KOPT-K1 (cell line): ENCODE measurements around the gene ARSI.

Experiments used
- H3K27ac ChIP-seq: fragments of 200-600 bp; sonication (generic); 2 replicates; pipeline ENCODE4 v1.5.1; 2016; ENCODE audit warnings: antibody characterized with exemption, mild to moderate bottlenecking, low read depth, low read length; ENCODE audit not compliant: poor library complexity, severe bottlenecking
- H3K36me3 ChIP-seq: fragments of 200-600 bp; sonication (generic); 2 replicates; pipeline ENCODE4 v1.5.1; 2017; ENCODE audit warnings: antibody characterized with exemption, mild to moderate bottlenecking, low read length, moderate library complexity; ENCODE audit not compliant: insufficient read depth
- H3K9me3 ChIP-seq: fragments of 200-600 bp; sonication (generic); 2 replicates; pipeline ENCODE4 v1.5.1; 2017; ENCODE audit warnings: antibody characterized with exemption, low read length, mild to moderate bottlenecking; ENCODE audit not compliant: insufficient read depth, poor library complexity, severe bottlenecking

ARSI gene

DNA sequence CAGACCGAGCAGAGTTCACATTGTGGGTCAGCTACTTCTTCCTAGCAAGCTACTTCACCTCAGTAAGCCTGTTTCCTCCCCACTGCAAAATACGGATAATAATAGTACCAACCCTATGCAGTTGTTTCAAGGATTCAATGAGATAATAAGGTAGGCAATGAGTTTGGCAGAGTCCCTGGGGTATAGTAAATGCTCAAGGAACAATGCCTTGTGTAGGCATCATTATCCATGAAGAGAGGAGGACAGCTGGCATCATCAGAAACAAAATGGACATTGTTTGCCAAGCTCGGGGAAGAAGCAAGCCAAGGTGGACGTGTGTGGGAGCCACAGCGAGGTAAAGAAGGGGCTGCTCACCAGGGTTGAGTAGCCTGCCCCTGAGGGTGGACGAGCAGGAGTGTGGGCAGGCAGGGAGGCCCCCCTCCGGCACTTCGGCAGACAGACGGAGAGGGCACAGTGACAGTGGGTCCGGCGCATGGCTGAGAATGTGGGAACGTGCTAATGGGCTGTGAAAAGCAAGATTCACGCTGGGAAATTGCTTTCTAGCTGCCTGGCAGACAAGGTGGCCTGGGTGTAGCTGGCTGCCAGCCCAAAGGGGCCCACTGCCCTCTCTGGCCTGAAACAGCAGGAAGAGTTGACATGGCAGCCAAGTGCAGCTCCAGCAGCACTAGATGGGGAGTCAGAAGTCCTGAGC is 23.2 kb downstream of the ARSI start:
- Histone ChIP-seq H3K9me3 (no peaks in the 10 kb centered on the region), H3K36me3 (no peaks in the 10 kb centered on the region), H3K27ac (no peak overlapping the region)

GRCh38 chr5:150278916-150279315 is 23.8 kb downstream of the ARSI start:
- no peaks in the 10 kb centered on the region for H3K9me3 ChIP-seq
- no peaks in the 10 kb centered on the region for H3K36me3 ChIP-seq
- no peak overlapping the region for H3K27ac ChIP-seq

DNA sequence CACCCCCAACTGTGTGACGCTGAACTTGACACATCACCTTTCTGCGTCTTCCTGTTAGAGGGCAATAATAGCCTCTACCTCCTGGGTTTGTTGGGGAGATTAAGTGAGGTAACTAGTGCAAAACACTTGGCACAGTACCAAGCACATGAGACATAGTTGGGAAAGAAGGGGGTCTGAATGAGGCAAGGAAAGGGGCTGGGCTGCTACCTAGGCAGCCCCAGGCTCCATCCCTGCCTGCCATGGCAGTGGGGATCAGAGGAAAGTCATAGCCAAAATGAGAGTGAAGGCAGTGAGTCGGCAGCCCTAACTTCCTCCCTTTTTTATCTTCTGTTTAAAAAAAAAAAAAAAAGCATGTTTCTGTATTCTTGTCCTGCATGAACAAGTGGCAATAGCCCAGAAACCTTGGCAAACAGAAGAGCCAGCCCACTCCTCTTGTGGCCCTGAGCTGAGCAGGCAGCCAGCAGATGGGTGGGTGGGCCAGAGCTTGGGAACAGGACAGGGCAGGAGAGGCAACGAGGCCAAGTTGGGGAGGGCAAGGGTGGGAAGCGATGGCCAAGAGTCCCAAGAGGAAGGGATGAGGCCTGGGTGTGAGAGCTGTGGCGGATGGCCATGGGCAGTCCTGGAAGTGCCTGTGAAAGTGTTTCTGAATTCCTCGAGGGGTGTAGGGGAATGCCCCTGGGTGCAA is 24.5 kb downstream of the ARSI start:
- Histone ChIP-seq H3K9me3 (no peaks in the 10 kb centered on the region), H3K27ac (no peak overlapping the region), H3K36me3 (no peaks in the 10 kb centered on the region)

- Histone ChIP-seq H3K36me3 (no peaks in the 10 kb centered on the region), H3K27ac (no peak overlapping the region), H3K9me3 (no peaks in the 10 kb centered on the region)
Observed at GRCh38 chr5:150277043-150277442, 25.7 kb downstream of the ARSI start.

DNA sequence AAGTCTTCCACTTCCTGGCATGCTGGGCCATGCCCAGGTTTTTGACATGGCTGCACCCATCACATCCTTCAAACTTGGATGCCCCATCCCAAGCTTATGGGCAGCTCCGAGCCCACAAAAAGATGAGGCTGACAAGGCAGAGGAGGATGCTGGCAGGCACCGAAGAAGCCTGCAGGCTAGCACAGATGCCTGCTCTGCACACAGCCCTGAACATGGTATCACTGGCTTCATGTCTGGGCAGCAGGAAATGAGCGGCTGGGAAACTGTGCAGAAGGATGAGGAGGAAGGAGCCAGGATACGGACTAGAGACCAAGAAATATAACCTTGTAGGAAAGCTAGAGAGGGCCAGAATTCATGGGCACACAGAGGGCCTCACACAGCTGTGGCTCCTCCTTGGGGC is 27.9 kb downstream of the ARSI start:
- Histone ChIP-seq H3K9me3 (no peaks in the 10 kb centered on the region), H3K36me3 (no peaks in the 10 kb centered on the region), H3K27ac (no peak overlapping the region)

DNA sequence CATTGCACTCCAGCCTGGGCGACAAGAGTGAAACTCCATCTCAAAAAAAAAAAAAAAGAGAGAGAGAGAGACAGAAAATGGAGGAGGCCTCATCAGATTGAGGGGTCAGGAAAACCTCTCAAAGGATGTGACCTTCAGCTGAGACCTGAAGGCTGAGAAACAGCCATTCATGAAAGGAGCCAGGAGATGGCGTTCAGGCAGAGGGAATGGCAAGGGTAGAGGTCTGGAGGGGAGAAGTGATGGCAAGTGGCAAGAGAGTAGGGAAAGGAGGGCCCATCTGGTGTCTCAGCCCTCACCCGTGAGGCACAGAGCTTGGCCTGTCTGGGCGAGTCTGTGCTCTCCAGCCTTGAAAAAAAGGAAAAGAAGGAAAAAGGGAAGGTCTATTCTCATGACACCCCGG is 30.2 kb downstream of the ARSI start:
- H3K36me3 ChIP-seq: no peaks in the 10 kb centered on the region
- H3K27ac ChIP-seq: no peak overlapping the region
- H3K9me3 ChIP-seq: no peaks in the 10 kb centered on the region

GRCh38 chr5:150271923-150272322 is 30.8 kb downstream of the ARSI start:
- no peaks in the 10 kb centered on the region for H3K9me3 ChIP-seq
- no peaks in the 10 kb centered on the region for H3K36me3 ChIP-seq
- no peak overlapping the region for H3K27ac ChIP-seq

GRCh38 chr5:150271296-150271692 is 31.4 kb downstream of the ARSI start:
- no peaks in the 10 kb centered on the region for H3K36me3 ChIP-seq

DNA sequence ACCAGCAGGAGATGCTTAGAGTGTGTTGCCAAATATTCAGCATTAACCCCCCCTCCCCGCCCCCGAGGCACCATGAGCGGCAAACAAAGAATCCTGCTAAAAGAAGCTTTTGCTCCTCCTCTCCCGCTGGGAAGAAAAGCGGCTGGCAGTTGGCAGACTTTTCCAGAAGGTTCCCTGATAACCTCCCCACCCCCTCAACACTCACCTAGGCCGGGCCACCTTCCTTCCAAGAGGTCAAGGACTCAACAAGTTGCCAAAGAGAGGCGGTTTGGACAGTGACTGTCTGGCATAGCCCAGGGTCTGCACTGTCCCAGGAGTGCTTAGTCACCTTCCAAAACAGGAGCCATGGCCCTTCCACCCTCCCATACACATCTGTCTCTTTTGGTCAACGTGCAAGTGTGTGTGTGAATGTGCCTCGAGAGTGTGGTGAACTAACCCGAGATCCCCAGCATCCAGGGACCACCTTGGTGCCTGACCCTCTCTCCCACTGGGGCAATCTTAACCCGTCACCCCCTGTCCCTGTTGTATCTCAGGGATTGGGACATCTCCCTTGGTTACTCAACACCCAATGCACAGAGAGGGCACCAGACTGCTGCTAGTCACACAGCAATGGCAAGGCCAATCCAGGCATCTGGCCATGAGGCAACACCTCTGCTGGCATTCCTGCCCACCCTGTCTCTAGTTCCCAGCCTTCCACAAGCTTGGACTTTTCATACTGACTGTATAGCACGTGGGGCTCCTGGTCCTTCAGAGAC is 32.0 kb downstream of the ARSI start:
- no peaks in the 10 kb centered on the region for H3K36me3 ChIP-seq
- no peaks in the 10 kb centered on the region for H3K9me3 ChIP-seq
- no peak overlapping the region for H3K27ac ChIP-seq

More at GRCh38 chr5:150271296-150271692, 31.4 kb downstream of the ARSI start:
- Histone ChIP-seq H3K9me3 (no peaks in the 10 kb centered on the region), H3K27ac (no peak overlapping the region)

- no peak overlapping the region for H3K27ac ChIP-seq
- H3K9me3 ChIP-seq: no peaks in the 10 kb centered on the region
- no peaks in the 10 kb centered on the region for H3K36me3 ChIP-seq
Observed at GRCh38 chr5:150266871-150267291, 35.8 kb downstream of the ARSI start.

- no peak overlapping the region for H3K27ac ChIP-seq
- H3K9me3 ChIP-seq: no peaks in the 10 kb centered on the region
- no peaks in the 10 kb centered on the region for H3K36me3 ChIP-seq
Observed at GRCh38 chr5:150265870-150266383, 36.8 kb downstream of the ARSI start.

GRCh38 chr5:150264667-150265603 is 37.8 kb downstream of the ARSI start:
- Histone ChIP-seq H3K27ac (no peak overlapping the region), H3K36me3 (no peaks in the 10 kb centered on the region), H3K9me3 (no peaks in the 10 kb centered on the region)

DNA sequence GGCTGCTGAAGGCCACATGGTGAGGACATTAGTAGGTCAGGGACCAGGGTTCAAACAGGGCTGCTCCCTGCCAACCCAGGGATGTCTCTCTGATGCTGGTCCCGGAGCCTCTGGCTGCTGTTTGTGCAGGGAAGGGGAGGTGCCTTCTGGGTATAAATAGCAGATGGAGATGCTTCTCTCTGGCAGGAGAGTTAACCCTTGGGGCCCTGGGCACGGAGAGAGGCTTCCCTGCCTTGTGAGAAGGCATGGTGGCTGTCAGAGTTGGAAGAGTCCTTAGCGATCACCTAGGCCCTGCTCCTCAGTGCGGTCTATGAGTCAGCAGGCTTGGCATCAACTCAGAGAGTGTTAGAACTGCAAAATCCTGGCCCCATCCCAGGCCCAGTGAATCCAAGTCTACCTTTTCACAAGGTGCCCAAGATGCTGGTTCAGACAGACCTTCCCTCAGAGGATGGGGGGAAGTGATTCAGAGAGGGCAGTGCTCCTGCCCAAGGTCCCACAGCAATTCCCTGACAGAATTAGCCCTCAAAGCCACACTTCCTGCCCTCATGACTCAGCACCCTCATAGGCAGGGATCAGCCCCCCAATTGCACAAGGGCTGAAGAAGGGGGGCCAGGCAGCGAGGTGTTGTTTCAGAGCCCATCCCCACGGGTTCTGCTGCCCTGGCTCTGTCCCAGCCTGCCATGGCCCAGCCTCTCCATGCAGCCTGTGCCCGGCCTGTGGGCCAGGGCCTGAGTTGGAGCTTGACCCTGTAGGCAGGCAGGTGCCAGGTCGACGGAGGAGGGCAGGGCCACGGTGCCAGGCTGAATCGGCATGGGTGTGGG is 38.7 kb downstream of the ARSI start:
- no peak overlapping the region for H3K27ac ChIP-seq
- H3K9me3 ChIP-seq: no peaks in the 10 kb centered on the region
- no peaks in the 10 kb centered on the region for H3K36me3 ChIP-seq

- Histone ChIP-seq H3K27ac (no peak overlapping the region), H3K36me3 (no peaks in the 10 kb centered on the region), H3K9me3 (no peaks in the 10 kb centered on the region)
Observed at GRCh38 chr5:150263375-150263775, 39.3 kb downstream of the ARSI start.
